HG03342 (cell line): ENCODE results near the gene FLNA.
"Not testable (repeated sequence)": the region's sequence is repeated elsewhere in the genome, so short reads cannot be mapped to it uniquely, and the experiment has no call there.

Experiments
- ATAC-seq: cut with Tn5 transposase; IDR thresholded peaks from one replicate; pipeline ENCODE4 v1.9.1; 2021; ENCODE audit warnings: mild to moderate bottlenecking, moderate library complexity; ENCODE audit not compliant: unreplicated experiment

Gene FLNA

GRCh38 chrX:154399527-154400368 lies 25.3 kb upstream of the FLNA start:
- ATAC-seq, result no peak

GRCh38 chrX:154398668-154399526 lies 24.5 kb upstream of the FLNA start:
- peak; percentile 18 for ATAC-seq

GRCh38 chrX:154397888-154398667 lies 23.6 kb upstream of the FLNA start, which contains the start of gene RPL10:
TSS of gene RPL10 (plus strand) at chrX:154398377. CDS start at chrX:154398520, 143 bp downstream.
- peak; percentile 68 for ATAC-seq

GRCh38 chrX:154396973-154397887 lies 22.8 kb upstream of the FLNA start:
- peak; percentile 37 for ATAC-seq

GRCh38 chrX:154396363-154396762 lies 21.9 kb upstream of the FLNA start:
- not testable (repeated sequence) for ATAC-seq

- ATAC-seq, result peak; percentile 63
Observed at GRCh38 chrX:154389812-154390747, 15.6 kb upstream of the FLNA start.

GRCh38 chrX:154388649-154389048 lies 14.2 kb upstream of the FLNA start:
- not testable (repeated sequence) for ATAC-seq

- ATAC-seq, result not testable (repeated sequence)
Observed at GRCh38 chrX:154388094-154388493, 13.7 kb upstream of the FLNA start.

- no peak for ATAC-seq
Observed at GRCh38 chrX:154384284-154384892, 10.0 kb upstream of the FLNA start.

GRCh38 chrX:154383359-154384283 lies 9.2 kb upstream of the FLNA start:
- no peak for ATAC-seq

GRCh38 chrX:154382483-154383069 lies 8.1 kb upstream of the FLNA start:
- no peak for ATAC-seq

GRCh38 chrX:154381271-154381670 lies 6.8 kb upstream of the FLNA start:
- no peak for ATAC-seq

- ATAC-seq, result no peak
Observed at GRCh38 chrX:154380787-154381186, 6.4 kb upstream of the FLNA start.

GRCh38 chrX:154380153-154380552 lies 5.7 kb upstream of the FLNA start:
- ATAC-seq, result no peak

- no peak for ATAC-seq
Observed at GRCh38 chrX:154379569-154379951, 5.1 kb upstream of the FLNA start.

- peak; percentile 81 for ATAC-seq
Observed at GRCh38 chrX:154378799-154379568, 4.5 kb upstream of the FLNA start, which contains the start of gene EMD. TSS of gene EMD (plus strand) at chrX:154379295. CDS start at chrX:154379485, 190 bp downstream.
